ENCODE measurements around the gene CLEC2D. TPM values are rescaled to one million over a fixed set of nuclear protein-coding genes. Genes with fewer than 3 reads are reported as not detected.

Gene CLEC2D
- 7.2 TPM for total RNA-seq (ENCODE audit: unreplicated experiment)
- long read RNA-seq, partial matches to known transcripts = 1 of 2 reads
- long read RNA-seq, other reads (novel, unspliced or antisense) = 1 of 2 reads

- H3K27ac Mint-ChIP-seq (ENCODE audit: unreplicated experiment) = no peak within 1 kb of the TSS
- no peaks in the 10 kb centered on the region for H3K4me1 Mint-ChIP-seq (ENCODE audit: low read depth, unreplicated experiment)
- no peaks in the 10 kb centered on the region for H3K27me3 Mint-ChIP-seq (ENCODE audit: unreplicated experiment)
- TF ChIP-seq CTCF (IDR thresholded peaks at IDR 0.05; ENCODE audit: partially characterized antibody, unreplicated experiment) = no peak
- no peak within 1 kb of the TSS for H3K4me3 Mint-ChIP-seq (ENCODE audit: unreplicated experiment)
- peaks cover 2% of the 10 kb centered on the region for H3K9me3 Mint-ChIP-seq (ENCODE audit: unreplicated experiment)
- DNase-seq = no peak
- H3K36me3 Mint-ChIP-seq (ENCODE audit: unreplicated experiment) = no peaks in the 10 kb centered on the region
Measured at GRCh38 chr12:9669534-9669933, at the start of gene CLEC2D. Gene CLEC2D (plus strand): TSS chr12:9669713. CDS start chr12:9669735, 22 bp downstream.

GRCh38 chr12:9625019-9625418 lies 44.5 kb upstream of the CLEC2D start:
- Mint-ChIP-seq H3K36me3 (ENCODE audit: unreplicated experiment) (no peaks in the 10 kb centered on the region), H3K9me3 (ENCODE audit: unreplicated experiment) (no peaks in the 10 kb centered on the region), H3K4me1 (ENCODE audit: low read depth, unreplicated experiment) (no peaks in the 10 kb centered on the region), H3K27ac (ENCODE audit: unreplicated experiment) (no peak overlapping the region), H3K4me3 (ENCODE audit: unreplicated experiment) (no peak overlapping the region), H3K27me3 (ENCODE audit: unreplicated experiment) (peaks cover 2% of the 10 kb centered on the region)
- TF ChIP-seq CTCF (IDR thresholded peaks at IDR 0.05; ENCODE audit: partially characterized antibody, unreplicated experiment) = no peak
- no peak for DNase-seq

GRCh38 chr12:9626291-9626690 lies 43.2 kb upstream of the CLEC2D start:
- no peak for DNase-seq
- no peak for TF ChIP-seq CTCF (IDR thresholded peaks at IDR 0.05; ENCODE audit: partially characterized antibody, unreplicated experiment)
- H3K36me3 Mint-ChIP-seq (ENCODE audit: unreplicated experiment) = no peaks in the 10 kb centered on the region
- no peaks in the 10 kb centered on the region for H3K4me1 Mint-ChIP-seq (ENCODE audit: low read depth, unreplicated experiment)
- H3K9me3 Mint-ChIP-seq (ENCODE audit: unreplicated experiment) = no peaks in the 10 kb centered on the region
- no peak overlapping the region for H3K27ac Mint-ChIP-seq (ENCODE audit: unreplicated experiment)
- H3K27me3 Mint-ChIP-seq (ENCODE audit: unreplicated experiment) = peaks cover 2% of the 10 kb centered on the region
- no peak overlapping the region for H3K4me3 Mint-ChIP-seq (ENCODE audit: unreplicated experiment)

- Mint-ChIP-seq H3K27ac (ENCODE audit: unreplicated experiment) (no peak overlapping the region), H3K9me3 (ENCODE audit: unreplicated experiment) (no peaks in the 10 kb centered on the region), H3K4me1 (ENCODE audit: low read depth, unreplicated experiment) (no peaks in the 10 kb centered on the region), H3K27me3 (ENCODE audit: unreplicated experiment) (peaks cover 2% of the 10 kb centered on the region), H3K36me3 (ENCODE audit: unreplicated experiment) (no peaks in the 10 kb centered on the region), H3K4me3 (ENCODE audit: unreplicated experiment) (no peak overlapping the region)
- no peak for TF ChIP-seq CTCF (IDR thresholded peaks at IDR 0.05; ENCODE audit: partially characterized antibody, unreplicated experiment)
- no peak for DNase-seq
Measured at GRCh38 chr12:9626821-9627220, 42.7 kb upstream of the CLEC2D start.

GRCh38 chr12:9632766-9633165 lies 36.7 kb upstream of the CLEC2D start:
- Mint-ChIP-seq H3K4me3 (ENCODE audit: unreplicated experiment) (no peak overlapping the region), H3K36me3 (ENCODE audit: unreplicated experiment) (peaks cover 6% of the 10 kb centered on the region), H3K27me3 (ENCODE audit: unreplicated experiment) (peaks cover 3% of the 10 kb centered on the region), H3K4me1 (ENCODE audit: low read depth, unreplicated experiment) (no peaks in the 10 kb centered on the region), H3K9me3 (ENCODE audit: unreplicated experiment) (peaks cover 2% of the 10 kb centered on the region), H3K27ac (ENCODE audit: unreplicated experiment) (no peak overlapping the region)
- no peak for TF ChIP-seq CTCF (IDR thresholded peaks at IDR 0.05; ENCODE audit: partially characterized antibody, unreplicated experiment)
- DNase-seq = no peak
